Stimulated activated CD4-positive, alpha-beta T cell treated with anti-CD3 and anti-CD28 coated beads, Interleukin-1b, Interleukin-23, amount 100 ng/mL, for 4 hours (primary cell): ENCODE data around the gene GRIK5.

Experiments
- DNase-seq, 2 donors: peaks; one replicate each; pipeline ENCODE4 v3.0.0-alpha.2; 2020; ENCODE audit warnings: low read depth in 2 of 2

Gene GRIK5

DNA sequence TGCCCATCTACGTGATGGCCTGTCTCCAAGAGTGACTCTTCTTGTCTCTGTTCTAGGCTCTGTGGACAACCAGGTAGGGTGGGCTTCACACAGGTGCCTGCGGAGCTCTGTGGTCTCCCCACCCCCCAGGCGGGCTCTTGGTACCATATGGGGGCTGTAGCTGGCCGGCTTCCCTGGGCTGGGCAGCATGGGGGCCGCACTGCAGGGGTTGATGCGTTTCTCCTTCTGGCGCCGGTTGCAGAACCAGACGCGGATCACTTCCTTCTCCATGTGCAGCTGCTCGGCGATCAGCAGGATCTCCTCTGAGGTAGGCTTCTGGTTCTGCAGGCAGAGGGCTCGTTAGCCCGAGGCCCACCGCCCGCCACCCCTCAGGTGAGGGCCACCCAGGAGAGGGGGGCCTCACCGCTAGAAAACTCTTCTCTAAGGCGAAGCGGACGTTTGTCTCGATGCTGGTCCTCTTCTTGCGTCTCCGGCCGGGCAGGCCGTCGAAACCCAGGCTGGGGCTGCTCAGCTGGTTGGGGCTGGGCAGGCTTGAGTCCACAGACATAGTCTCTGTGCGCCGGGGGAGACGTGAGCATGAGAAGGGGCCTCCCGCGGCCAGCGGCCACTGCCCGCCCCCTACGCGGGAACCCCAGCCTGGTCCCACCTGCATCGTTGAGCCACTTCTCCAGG lies 25.3 kb upstream of the GRIK5 start:
- no peak for DNase-seq

DNA sequence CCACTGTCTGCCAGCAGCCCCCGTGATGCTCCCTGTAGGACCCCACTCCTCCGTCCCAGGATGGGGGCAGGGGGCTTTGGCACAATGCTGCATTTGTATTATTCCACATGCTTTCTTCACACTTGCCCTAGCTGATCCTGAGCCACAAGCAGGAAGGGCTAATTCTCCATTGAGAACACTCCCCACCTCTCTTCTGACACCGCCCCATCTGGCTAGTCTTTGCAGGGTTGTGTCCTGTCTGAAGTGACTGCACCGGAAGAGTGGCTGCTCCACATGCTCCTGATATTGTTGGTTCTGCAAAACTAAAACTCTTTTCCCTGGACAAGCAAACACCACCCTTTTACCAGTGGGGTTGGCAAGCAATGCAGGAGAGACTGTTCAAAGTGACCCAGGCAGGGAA lies 23.9 kb upstream of the GRIK5 start:
- DNase-seq, result no peak

DNA sequence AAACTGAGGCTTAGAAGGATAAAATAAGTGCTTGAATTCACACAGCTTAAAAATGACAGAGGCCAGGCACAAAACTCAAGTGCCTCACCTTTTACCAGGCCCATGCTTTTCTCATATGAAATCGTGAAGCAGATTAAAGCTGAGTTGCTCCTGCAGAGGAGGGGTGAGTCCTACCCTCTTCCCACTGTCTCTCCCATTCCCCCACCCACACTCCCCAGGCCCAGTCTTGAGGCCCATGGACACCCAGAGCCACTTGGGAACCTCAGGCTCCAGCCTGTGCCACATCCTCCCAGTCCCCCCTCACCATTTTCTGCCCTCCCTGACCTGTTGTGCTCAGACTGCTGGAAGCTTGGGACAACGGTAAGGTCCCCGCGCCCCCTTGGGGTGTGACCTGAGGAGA lies 23.5 kb upstream of the GRIK5 start:
- no peak for DNase-seq

DNA sequence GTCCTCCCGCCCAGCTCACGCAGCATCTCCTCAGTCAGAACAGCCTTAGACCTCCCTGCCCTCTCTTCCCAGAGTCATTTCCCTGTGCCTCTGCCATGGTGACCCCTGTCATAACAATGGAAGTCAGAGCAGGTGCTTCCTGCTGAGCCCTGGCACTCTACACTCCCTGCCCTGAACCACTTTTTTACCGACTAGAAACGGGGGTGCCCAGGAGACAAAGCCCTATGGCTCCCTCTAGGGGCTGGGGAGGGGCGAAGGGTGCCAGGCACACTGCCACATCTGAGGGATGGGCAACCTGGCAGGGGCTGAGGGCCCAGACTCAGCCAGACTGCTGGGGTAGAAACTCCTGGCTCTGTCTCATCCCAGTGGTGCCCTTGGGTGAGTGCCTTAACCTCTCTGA lies 22.3 kb upstream of the GRIK5 start:
- no peak for DNase-seq

- DNase-seq, result no peak
These were observed 21.7 kb upstream of the GRIK5 start for GRCh38 chr19:42091742-42092141.

DNA sequence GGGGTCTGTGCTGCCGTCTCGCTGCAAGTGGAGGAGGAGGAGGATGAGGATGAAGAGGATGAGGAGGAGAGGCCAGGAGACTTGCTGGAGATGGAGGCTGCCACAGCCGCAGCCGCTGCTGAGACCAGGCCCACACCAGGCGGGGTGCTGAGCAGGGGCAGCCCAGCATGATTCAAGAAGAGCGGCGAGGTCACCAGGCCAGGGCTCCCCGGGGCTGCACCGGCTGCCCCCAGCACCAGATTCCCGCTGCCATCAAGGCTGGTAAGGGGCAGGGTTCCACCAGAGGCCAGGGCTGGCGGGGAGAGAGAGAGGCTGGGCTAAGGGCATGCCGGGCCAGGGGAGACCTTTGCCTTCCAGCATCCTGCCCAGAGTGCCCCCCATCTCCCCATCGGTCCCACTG lies 21.3 kb upstream of the GRIK5 start:
- no peak for DNase-seq

- DNase-seq, result no peak
These were observed 20.7 kb upstream of the GRIK5 start for GRCh38 chr19:42090672-42091071.

- no peak for DNase-seq
These were observed 19.8 kb upstream of the GRIK5 start for GRCh38 chr19:42089772-42090171.

- no peak for DNase-seq
These were observed 19.3 kb upstream of the GRIK5 start for GRCh38 chr19:42089191-42089750.

GRCh38 chr19:42088471-42089190 lies 18.6 kb upstream of the GRIK5 start:
- no peak for DNase-seq

DNA sequence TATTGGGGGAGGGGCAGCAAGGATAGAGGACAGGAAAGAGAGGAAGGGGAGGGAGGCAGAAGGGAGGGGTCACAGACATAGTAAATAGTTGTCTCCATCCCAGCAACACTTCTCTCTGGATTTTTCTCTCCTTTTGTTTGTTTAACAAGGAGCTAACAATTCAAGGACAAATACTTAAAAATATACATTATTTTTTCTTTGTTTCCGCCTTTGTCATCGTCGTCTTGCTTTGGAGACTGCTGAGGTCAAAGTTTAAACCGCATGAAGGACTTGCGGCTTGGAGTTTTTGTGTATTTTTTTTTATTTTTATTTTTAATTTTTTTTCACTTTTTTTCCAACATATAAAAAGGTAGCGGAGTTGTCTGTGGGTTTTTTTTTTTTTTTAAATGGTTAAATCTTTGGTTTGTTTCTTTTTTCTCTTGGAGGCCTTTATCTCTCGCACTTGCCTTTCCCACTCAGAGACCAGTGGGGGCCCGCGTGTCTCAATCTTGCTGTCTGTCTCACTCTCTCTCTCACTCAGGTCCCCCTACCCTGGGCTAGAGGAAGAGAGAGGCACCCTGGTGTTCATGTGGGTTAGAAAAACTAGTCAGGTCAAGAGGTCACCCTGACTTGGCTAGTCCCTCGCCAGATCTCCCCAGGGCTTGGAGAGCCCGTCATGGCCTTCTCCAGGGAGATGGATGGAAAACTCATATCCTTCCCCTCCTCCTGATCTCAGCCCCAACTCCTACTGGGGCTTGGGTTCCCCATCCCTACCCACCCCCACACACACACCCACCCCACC lies 17.0 kb upstream of the GRIK5 start:
- no peak for DNase-seq

GRCh38 chr19:42086188-42086736 lies 16.3 kb upstream of the GRIK5 start:
- DNase-seq, result no peak

GRCh38 chr19:42083537-42083936 lies 13.5 kb upstream of the GRIK5 start:
- no peak for DNase-seq

- no peak for DNase-seq
These were observed 11.7 kb upstream of the GRIK5 start for GRCh38 chr19:42081584-42082203.

DNA sequence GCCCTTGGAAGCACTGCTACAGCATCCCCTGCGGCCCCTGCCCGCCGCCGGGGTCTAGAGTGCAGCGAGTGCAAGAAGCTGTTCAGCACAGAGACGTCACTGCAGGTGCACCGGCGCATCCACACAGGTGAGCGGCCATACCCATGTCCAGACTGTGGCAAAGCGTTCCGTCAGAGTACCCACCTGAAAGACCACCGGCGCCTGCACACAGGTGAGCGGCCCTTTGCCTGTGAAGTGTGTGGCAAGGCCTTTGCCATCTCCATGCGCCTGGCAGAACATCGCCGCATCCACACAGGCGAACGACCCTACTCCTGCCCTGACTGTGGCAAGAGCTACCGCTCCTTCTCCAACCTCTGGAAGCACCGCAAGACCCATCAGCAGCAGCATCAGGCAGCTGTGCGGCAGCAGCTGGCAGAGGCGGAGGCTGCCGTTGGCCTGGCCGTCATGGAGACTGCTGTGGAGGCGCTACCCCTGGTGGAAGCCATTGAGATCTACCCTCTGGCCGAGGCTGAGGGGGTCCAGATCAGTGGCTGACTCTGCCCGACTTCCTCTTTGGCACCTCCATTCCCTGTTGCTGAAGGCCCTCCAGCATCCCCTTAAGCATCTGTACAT lies 10.9 kb upstream of the GRIK5 start:
- no peak for DNase-seq

DNA sequence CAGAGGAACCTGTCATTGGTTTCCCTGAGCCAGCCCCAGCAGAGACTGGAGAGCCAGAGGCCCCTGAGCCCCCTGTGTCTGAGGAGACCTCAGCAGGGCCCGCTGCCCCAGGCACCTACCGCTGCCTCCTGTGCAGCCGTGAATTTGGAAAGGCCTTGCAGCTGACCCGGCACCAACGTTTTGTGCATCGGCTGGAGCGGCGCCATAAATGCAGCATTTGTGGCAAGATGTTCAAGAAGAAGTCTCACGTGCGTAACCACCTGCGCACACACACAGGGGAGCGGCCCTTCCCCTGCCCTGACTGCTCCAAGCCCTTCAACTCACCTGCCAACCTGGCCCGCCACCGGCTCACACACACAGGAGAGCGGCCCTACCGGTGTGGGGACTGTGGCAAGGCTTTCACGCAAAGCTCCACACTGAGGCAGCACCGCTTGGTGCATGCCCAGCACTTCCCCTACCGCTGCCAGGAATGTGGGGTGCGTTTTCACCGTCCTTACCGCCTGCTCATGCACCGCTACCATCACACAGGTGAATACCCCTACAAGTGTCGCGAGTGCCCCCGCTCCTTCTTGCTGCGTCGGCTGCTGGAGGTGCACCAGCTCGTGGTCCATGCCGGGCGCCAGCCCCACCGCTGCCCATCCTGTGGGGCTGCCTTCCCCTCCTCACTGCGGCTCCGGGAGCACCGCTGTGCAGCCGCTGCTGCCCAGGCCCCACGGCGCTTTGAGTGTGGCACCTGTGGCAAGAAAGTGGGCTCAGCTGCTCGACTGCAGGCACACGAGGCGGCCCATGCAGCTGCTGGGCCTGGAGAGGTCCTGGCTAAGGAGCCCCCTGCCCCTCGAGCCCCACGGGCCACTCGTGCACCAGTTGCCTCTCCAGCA lies 10.1 kb upstream of the GRIK5 start:
- DNase-seq, result no peak

DNA sequence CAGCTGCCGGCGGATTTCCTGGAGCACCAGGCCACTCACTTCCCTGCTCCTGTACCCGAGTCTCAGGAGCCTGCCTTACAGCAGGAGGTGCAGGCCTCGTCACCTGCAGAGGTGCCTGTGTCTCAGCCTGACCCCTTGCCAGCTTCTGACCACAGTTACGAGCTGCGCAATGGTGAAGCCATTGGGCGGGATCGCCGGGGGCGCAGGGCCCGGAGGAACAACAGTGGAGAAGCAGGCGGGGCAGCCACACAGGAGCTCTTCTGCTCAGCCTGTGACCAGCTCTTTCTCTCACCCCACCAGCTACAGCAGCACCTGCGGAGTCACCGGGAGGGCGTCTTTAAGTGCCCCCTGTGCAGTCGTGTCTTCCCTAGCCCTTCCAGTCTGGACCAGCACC lies 9.3 kb upstream of the GRIK5 start:
- DNase-seq, result no peak

DNA sequence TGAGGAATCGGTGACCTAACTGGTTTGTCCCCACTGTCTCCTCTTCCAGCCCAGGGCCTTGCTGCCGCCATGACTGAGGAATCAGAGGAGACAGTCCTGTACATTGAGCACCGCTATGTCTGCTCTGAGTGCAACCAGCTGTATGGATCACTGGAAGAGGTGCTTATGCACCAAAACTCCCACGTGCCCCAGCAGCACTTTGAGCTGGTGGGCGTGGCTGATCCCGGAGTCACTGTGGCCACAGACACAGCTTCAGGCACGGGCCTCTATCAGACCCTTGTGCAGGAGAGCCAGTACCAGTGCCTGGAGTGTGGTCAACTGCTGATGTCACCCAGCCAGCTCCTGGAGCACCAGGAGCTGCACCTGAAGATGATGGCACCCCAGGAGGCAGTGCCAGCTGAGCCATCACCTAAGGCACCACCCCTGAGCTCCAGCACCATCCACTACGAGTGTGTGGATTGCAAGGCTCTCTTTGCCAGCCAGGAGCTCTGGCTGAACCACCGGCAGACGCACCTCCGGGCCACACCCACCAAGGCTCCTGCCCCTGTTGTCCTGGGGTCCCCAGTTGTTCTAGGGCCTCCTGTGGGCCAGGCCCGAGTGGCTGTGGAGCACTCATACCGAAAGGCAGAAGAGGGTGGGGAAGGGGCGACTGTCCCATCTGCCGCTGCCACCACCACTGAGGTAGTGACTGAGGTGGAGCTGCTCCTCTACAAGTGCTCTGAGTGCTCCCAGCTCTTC lies 8.7 kb upstream of the GRIK5 start:
- no peak for DNase-seq

- DNase-seq, result no peak
These were observed 8.1 kb upstream of the GRIK5 start for GRCh38 chr19:42078058-42078457.
